Coronary artery (tissue), 2 donors: ENCODE results near the gene CDK6.

ENCODE experiments used
- DNase-seq: peaks from one replicate; pipeline ENCODE4 v3.0.0-alpha.2; 2017; ENCODE audit warnings: low spot score
- H3K27ac ChIP-seq, 2 donors: fragments of 200-600 bp; sonication (generic); one replicate each; pipeline ENCODE4 v1.5.1; 2016 to 2019
- H3K4me3 ChIP-seq: fragments of 200-600 bp; sonication (generic); 2 replicates; pipeline ENCODE4 v1.5.1; 2016; ENCODE audit warnings: mild to moderate bottlenecking, moderate library complexity
- TF ChIP-seq, protein P1 (sequence below): fragments of 200-600 bp; sonication (generic); IDR thresholded peaks from one replicate; pipeline ENCODE4 v1.5.1; 2019; ENCODE audit warnings: antibody characterized with exemption

The CDK6 gene

DNA sequence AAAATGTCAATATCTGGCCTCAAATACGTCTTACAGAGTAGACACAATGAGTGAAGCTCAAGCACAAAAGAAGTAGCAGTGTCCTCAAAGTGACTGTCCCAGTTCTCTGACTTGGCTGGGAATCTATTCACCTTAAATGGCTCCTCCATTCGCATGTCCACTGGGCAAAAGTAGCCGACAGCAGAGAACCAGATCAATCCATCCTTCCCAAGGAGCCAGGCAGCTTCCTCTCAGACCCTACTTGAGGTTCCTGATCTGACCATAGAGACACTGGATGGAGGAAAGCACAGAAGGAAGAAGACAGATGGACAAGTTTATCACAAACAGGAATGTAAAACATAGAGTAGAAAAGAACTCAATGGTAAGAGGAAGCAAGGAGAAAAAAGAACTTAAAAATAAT is 53.5 kb downstream of the CDK6 start:
- Histone ChIP-seq H3K4me3 (no peak overlapping the region), H3K27ac (no peak overlapping the region)
- no peak for DNase-seq
- TF ChIP-seq, protein P1, sequence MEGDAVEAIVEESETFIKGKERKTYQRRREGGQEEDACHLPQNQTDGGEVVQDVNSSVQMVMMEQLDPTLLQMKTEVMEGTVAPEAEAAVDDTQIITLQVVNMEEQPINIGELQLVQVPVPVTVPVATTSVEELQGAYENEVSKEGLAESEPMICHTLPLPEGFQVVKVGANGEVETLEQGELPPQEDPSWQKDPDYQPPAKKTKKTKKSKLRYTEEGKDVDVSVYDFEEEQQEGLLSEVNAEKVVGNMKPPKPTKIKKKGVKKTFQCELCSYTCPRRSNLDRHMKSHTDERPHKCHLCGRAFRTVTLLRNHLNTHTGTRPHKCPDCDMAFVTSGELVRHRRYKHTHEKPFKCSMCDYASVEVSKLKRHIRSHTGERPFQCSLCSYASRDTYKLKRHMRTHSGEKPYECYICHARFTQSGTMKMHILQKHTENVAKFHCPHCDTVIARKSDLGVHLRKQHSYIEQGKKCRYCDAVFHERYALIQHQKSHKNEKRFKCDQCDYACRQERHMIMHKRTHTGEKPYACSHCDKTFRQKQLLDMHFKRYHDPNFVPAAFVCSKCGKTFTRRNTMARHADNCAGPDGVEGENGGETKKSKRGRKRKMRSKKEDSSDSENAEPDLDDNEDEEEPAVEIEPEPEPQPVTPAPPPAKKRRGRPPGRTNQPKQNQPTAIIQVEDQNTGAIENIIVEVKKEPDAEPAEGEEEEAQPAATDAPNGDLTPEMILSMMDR, result no peak

DNA sequence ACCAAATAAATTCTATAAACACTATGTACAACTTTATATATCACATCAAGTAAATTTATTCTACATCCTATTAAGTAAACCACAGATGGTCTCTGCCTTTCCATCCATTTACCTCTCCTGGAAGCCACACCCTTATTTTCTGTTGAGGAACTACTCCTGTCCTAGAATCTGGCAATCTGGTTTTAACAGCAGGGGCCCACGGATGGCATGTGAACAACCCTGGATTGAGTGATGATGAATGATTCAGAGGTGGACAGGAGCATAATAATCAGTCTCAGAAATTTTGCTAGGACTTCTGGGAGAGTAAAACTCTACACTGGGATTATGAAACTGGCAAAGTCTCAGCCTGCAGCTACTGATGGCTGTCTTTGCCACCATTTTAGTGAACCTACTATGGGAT is 54.1 kb downstream of the CDK6 start:
- H3K27ac ChIP-seq, result no peak overlapping the region
- TF ChIP-seq, protein P1, result no peak
- DNase-seq, result no peak
- H3K4me3 ChIP-seq, result no peak overlapping the region

DNA sequence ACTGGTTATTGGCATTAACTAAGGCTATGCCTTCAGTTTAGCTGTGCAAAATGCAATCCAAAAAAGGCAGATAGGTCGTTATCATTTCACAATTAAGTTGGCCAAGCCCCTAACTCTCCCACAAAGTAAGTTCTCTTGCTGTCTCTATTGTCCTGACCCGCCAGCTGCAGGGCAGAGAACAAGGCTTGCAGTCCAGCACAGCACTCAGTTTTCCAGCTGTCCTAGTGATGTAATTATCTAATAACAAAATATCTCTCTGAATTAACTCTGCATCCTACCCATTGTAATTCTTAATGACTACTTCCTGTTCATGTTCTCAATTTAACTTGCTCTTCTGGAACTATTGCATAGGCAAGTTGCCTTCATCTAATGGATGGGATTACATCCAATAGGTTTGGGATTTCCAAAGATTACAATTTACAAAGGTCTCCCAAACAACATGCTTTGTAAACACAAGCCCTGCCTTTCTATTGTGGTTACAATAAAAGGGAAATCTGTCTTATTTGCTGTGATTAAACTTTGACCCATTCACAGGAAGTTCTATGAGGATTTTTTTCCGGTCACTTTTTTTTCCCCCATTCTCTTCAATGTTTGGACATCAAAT is 55.2 kb downstream of the CDK6 start:
- Histone ChIP-seq H3K27ac (no peak overlapping the region), H3K4me3 (no peak overlapping the region)
- TF ChIP-seq, protein P1, result no peak
- no peak for DNase-seq

- no peak overlapping the region for H3K27ac ChIP-seq
- TF ChIP-seq, protein P1, result no peak
- no peak for DNase-seq
- H3K4me3 ChIP-seq, result no peak overlapping the region
Observed at GRCh38 chr7:92778972-92779371, 57.4 kb downstream of the CDK6 start.

DNA sequence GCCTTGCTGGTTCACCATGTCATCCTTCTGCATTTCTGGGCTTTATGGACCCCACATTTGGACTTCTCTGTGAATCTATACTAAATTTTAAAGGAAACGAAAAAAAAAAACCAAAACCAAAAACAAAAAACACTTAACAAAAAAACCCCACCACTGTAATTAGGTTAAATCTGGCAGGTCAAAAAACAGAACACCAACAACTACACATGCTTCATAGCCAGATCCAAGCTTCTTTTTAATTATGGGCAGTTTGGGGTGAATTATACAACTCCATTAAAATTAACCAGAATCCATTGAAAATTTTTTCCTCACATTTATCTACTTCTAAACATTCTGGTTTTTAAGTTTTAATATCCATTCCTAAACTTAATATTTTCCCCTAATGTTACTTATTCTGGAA is 58.4 kb downstream of the CDK6 start:
- TF ChIP-seq, protein P1, result no peak
- H3K27ac ChIP-seq, result no peak overlapping the region
- no peak overlapping the region for H3K4me3 ChIP-seq
- no peak for DNase-seq

DNA sequence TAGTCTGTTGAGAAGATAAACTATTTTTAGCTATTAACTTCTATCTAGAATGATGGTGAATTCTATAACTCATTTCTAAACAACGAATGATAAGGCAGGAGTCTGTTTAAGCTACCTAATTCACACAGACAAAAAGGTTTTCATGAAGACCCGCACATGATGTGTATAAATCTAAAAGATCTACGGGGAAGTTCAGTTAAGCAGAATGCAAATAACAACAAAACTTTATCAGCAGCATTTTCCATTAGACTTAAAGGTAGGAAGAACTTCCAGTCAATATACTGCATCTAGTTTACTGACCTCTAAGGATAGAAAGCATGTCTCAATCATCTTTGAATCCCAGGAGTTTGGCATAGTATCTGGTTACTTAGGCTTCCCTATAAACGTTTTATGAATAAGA is 62.6 kb downstream of the CDK6 start:
- DNase-seq, result no peak
- no peak overlapping the region for H3K27ac ChIP-seq
- TF ChIP-seq, protein P1, result no peak
- no peak overlapping the region for H3K4me3 ChIP-seq

GRCh38 chr7:92769844-92770243 is 66.5 kb downstream of the CDK6 start:
- TF ChIP-seq, protein P1, result no peak
- no peak for DNase-seq
- Histone ChIP-seq H3K27ac (no peak overlapping the region), H3K4me3 (no peak overlapping the region)
